GM12874 (cell line): ENCODE measurements around the gene KRTAP1-3.
"Not testable (repeated sequence)": the region's sequence is repeated elsewhere in the genome, so short reads cannot be mapped to it uniquely, and the experiment has no call there.

Experiments
- TF ChIP-seq, protein P1 (sequence below): IDR thresholded peaks from 2 replicates; pipeline ENCODE4 v1.5.1; 2011; ENCODE audit warnings: low read depth, mild to moderate bottlenecking, control low read depth, low read length, moderate library complexity; ENCODE audit not compliant: insufficient read depth

Gene KRTAP1-3

DNA sequence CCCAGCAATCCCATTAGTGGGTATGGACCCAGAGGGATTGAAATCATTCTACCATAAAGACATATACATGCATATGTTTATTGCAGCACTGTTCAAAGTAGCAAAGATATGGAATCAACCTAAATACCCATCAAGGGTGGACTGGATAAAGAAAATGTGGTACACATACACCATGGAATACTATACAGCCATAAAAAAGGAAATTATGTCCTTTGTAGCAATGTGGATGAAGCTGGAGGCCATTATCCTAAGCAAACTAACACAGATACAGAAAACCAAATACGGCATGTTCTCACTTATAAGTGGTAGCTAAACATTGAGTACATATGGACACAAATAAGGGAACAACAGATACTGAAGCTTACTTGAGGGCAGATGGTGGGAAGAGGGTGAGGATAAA, 22.9 kb upstream of the KRTAP1-3 start:
- TF ChIP-seq, protein P1, sequence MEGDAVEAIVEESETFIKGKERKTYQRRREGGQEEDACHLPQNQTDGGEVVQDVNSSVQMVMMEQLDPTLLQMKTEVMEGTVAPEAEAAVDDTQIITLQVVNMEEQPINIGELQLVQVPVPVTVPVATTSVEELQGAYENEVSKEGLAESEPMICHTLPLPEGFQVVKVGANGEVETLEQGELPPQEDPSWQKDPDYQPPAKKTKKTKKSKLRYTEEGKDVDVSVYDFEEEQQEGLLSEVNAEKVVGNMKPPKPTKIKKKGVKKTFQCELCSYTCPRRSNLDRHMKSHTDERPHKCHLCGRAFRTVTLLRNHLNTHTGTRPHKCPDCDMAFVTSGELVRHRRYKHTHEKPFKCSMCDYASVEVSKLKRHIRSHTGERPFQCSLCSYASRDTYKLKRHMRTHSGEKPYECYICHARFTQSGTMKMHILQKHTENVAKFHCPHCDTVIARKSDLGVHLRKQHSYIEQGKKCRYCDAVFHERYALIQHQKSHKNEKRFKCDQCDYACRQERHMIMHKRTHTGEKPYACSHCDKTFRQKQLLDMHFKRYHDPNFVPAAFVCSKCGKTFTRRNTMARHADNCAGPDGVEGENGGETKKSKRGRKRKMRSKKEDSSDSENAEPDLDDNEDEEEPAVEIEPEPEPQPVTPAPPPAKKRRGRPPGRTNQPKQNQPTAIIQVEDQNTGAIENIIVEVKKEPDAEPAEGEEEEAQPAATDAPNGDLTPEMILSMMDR, result no peak

DNA sequence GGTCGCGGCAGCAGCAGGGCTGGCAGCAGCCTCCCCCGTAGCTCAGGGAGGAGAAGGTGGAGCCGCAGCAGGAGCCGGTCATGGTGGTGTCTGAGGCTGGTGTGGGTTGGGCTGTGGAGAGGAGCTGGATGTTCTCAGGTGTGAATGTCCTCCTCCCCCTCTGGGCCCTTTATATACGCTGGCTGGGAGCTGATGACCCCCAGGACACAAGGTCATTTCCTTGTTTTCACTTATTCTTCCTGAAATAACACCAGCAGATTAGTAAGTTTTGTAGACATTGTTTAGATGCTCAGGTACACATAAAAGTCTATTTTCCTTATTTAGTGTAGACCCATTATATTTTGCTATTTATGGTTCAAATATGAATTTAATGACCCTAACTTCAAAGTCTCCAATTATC, 20.5 kb upstream of the KRTAP1-3 start, which contains the start of gene KRTAP2-2:
KRTAP2-2 (minus strand) TSS at position 101 of the 400 bp plus-strand sequence; CDS start at position 82, 19 bp downstream.
- TF ChIP-seq, protein P1, result not testable (repeated sequence)

DNA sequence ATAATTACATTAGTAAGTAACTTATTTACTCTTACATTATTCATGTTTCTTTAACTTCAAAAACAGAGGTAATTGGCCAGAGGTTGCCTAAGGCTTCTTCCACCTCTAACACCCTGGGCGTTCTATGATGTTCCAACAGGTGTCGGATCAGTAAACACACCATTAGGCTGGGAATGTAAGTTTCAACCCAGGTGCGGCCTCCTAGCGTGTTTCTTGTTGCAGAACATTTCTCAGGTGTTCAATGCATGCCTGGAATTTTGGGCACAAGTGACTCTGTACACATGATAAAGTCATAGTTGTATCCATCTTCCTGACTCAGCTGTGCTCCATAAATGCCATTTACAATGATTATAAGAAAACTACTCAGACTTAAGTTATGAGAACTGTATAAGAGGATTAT, 19.4 kb upstream of the KRTAP1-3 start:
- TF ChIP-seq, protein P1, result no peak

DNA sequence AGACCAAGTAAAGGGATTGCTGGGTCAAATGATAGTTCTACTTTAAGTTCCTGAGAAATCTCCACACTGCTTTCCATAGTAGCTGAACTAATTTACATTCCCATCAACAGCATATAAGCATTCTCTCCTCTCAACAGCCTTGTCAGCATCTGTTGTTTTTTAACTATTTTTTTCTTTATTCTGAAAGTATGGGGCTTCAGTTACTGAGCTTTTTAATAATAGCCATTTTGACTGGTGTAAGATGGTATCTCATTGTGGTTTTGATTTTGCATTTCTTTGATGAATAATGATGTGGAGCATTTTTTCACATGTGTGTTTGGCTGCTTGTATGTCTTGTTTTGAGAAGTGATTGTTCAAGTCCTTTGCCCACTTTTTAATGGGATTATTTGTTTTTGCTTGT, 17.9 kb upstream of the KRTAP1-3 start:
- TF ChIP-seq, protein P1, result no peak

DNA sequence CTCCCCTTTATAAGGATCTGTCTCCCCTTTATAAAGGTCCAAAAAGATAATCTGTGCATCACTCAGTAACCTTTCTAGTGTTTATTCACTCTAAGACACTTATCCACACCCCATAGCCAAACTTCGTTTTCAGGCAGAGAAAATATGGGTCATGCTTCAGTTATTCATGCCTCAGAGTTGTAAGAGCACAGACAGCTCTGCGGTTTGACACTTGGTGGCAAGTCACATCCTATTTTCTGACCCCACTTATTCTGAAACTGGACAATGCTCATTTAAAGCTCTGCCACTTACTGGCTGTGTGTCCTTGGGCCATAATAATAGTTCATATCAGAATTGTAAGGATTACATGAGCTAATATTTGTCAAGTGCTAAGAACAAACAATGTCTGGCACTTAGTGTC, 14.4 kb upstream of the KRTAP1-3 start:
- TF ChIP-seq, protein P1, result no peak

DNA sequence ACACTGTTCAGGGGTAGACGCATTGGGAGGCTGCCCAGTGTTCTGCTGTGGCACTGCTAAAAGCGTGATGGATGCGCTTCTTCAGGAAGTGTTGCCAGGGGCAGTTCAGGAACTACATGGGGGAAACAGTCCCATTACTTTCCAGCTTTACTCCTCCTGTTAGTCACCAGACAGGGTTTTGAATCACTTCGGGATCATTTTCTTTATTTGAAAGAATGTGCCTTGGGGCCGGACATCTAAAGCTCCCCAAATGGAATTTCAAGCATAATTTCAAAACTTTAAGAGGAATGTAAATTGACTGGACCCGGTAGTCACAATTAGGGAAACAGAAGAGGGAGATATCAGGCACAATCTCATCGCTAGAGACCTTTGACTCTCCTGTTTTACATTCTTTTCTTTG, 13.8 kb upstream of the KRTAP1-3 start:
- TF ChIP-seq, protein P1, result no peak

DNA sequence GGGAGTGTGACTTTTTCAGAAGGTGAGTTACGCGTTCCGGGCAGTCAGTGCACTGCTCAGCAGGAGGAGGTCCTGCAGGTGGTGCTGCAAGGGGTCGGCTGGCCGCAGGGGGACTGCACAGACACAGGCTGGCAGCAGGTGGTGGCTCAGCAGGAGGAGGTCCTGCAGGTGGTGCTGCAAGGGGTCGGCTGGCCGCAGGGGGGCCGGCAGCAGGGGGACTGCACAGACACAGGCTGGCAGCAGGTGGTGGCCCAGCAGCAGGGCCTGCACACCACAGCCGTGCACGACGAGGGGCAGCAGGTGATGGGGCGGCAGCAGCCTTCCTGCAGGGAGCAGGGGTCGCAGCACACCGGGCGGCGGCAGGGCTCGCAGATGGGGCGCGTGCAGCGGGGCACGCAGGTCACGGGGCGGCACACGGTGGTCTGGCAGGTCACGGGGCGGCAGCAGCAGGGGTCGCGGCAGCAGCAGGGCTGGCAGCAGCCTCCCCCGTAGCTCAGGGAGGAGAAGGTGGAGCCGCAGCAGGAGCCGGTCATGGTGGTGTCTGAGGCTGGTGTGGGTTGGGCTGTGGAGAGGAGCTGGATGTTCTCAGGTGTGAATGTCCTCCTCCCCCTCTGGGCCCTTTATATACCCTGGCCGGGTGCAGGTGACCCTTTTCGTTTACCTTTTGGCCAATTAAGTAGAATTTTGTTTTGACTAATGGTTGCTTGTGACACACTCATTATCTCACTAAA, 12.2 kb upstream of the KRTAP1-3 start, which contains the start of gene KRTAP2-1:
KRTAP2-1 (minus strand) TSS at position 582 of the 731 bp plus-strand sequence; CDS start at position 533, 49 bp downstream.
- TF ChIP-seq, protein P1, result not testable (repeated sequence)
